HUES64 (cell line): Measurements from ENCODE around the gene SLC66A2.

Source experiments
- H3K27ac ChIP-seq: 2 replicates; pipeline ENCODE4 v1.7.0; 2013; ENCODE audit warnings: low read depth, low read length, inconsistent platforms
- H3K27me3 ChIP-seq: 2 replicates; pipeline ENCODE4 v1.6.1; 2013; ENCODE audit warnings: mild to moderate bottlenecking, low read length; ENCODE audit not compliant: insufficient read depth
- H3K36me3 ChIP-seq: 2 replicates; pipeline ENCODE4 v1.6.1; 2013; ENCODE audit warnings: mild to moderate bottlenecking, low read length; ENCODE audit not compliant: insufficient read depth
- H3K4me1 ChIP-seq: 2 replicates; pipeline ENCODE4 v1.6.1; 2013; ENCODE audit warnings: mild to moderate bottlenecking, low read length, moderate library complexity; ENCODE audit not compliant: insufficient read depth
- H3K4me3 ChIP-seq: 2 replicates; pipeline ENCODE4 v1.5.1; 2013; ENCODE audit warnings: mild to moderate bottlenecking, low read length, moderate library complexity
- H3K9ac ChIP-seq: 2 replicates; pipeline ENCODE4 v1.6.1; 2013; ENCODE audit warnings: mild to moderate bottlenecking, low read depth, low read length
- H3K9me3 ChIP-seq: 2 replicates; pipeline ENCODE4 v1.6.1; 2013; ENCODE audit warnings: low read depth, low read length; ENCODE audit not compliant: insufficient read depth
- WGBS: fragments of 150-250, 120-280 bp; methylation state at CpG from one replicate; pipeline ENCODE4 v1.1.7; 2013; ENCODE audit warnings: missing lambda C conversion rate; 5-methylcytosine and 5-hydroxymethylcytosine counted together

SLC66A2 gene

GRCh38 chr18:79897940-79898625 is 53.4 kb downstream of the SLC66A2 start:
- Histone ChIP-seq H3K27ac (no peak overlapping the region), H3K4me3 (no peak overlapping the region), H3K9me3 (peaks cover 64% of the 10 kb centered on the region), H3K27me3 (no peaks in the 10 kb centered on the region), H3K4me1 (no peaks in the 10 kb centered on the region), H3K36me3 (no peaks in the 10 kb centered on the region), H3K9ac (no peak overlapping the region)
- WGBS: 95% methylated on average over 14 of the region's 15 CpGs

DNA sequence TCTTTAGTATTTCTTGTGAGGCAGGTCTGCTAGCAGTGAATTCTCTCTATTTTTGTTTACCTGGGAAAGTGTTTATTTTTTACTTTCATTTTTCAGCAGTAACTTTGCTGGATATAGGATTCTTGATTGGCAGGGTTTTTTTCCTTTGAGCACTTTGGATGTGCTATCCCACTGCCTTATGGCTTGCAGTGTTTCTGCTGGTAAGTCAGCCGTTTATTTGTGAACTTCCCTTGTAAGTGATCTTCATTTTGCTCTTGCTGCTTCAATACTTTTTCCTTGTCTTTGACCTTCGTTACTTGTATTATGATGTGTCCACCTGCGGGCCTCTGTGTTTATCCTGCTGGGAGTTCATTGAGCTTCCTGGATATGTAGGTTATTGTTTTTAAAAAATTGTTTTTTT is 54.7 kb downstream of the SLC66A2 start:
- H3K9ac ChIP-seq: no peak overlapping the region

DNA sequence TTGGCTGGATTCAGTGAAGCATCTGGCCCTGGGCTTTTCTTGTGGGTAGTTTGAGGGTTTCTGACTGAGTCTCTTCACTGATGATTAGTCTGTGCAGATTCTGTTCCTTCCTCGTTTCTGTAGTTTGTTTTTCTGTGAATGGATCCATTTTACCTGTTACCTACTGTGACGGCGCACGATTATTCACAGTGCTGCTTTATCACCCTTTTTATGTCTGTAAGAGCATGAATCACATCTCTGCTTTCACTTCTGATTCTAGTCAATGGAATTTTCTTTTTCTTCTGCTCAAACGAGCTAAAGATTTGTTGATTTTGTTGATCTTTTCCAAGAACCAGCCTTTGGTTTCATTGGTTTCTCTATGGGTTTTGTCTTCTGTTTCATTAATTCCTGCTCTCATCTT is 60.8 kb downstream of the SLC66A2 start:
- no peak overlapping the region for H3K4me3 ChIP-seq
- 75% methylated on average over 5 of the region's 5 CpGs for WGBS
- no peaks in the 10 kb centered on the region for H3K27me3 ChIP-seq
- H3K9me3 ChIP-seq: peaks cover 60% of the 10 kb centered on the region
- no peaks in the 10 kb centered on the region for H3K4me1 ChIP-seq
- H3K27ac ChIP-seq: no peak overlapping the region
- no peaks in the 10 kb centered on the region for H3K36me3 ChIP-seq
- no peak overlapping the region for H3K9ac ChIP-seq

More for the DNA sequence above, 54.7 kb downstream of the SLC66A2 start:
- H3K36me3 ChIP-seq: no peaks in the 10 kb centered on the region
- H3K4me1 ChIP-seq: no peaks in the 10 kb centered on the region
- no peaks in the 10 kb centered on the region for H3K27me3 ChIP-seq
- H3K4me3 ChIP-seq: no peak overlapping the region
- 90% methylated on average over 3 of the region's 3 CpGs for WGBS
- H3K9me3 ChIP-seq: peaks cover 75% of the 10 kb centered on the region
- H3K27ac ChIP-seq: no peak overlapping the region

DNA sequence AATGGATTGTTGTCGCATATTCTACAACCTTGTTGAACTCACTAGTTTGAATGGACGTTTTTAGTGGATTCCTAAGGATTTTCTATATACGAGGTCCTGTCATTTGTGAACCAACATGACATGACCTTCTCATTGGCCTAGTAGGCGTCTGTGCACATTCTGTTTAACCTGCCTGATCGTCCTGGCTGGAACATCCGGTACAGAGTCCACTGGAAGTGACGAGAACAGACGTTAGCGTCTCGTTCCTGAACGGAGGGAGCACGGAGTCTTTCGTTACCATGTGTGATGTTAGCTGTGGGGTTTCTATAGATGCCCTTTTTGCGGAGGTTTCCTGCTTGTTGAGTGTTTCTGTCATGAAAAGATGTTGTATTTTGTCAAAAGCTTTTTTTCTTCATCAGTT is 61.9 kb downstream of the SLC66A2 start:
- H3K9me3 ChIP-seq: peaks cover 49% of the 10 kb centered on the region
- no peaks in the 10 kb centered on the region for H3K36me3 ChIP-seq
- H3K27me3 ChIP-seq: no peaks in the 10 kb centered on the region
- WGBS: 91% methylated on average over 14 of the region's 14 CpGs
- no peak overlapping the region for H3K4me3 ChIP-seq
- H3K4me1 ChIP-seq: no peaks in the 10 kb centered on the region
- H3K27ac ChIP-seq: no peak overlapping the region
- no peak overlapping the region for H3K9ac ChIP-seq

- Histone ChIP-seq H3K36me3 (no peaks in the 10 kb centered on the region), H3K4me1 (no peaks in the 10 kb centered on the region), H3K27me3 (no peaks in the 10 kb centered on the region), H3K27ac (no peak overlapping the region), H3K4me3 (no peak overlapping the region), H3K9me3 (peaks cover 34% of the 10 kb centered on the region), H3K9ac (no peak overlapping the region)
- 95% methylated on average over 12 of the region's 16 CpGs for WGBS
Measured at GRCh38 chr18:79888016-79888415, 63.4 kb downstream of the SLC66A2 start.

- Histone ChIP-seq H3K9ac (no peak overlapping the region), H3K9me3 (peaks cover 28% of the 10 kb centered on the region), H3K4me3 (no peak overlapping the region), H3K36me3 (no peaks in the 10 kb centered on the region), H3K27ac (no peak overlapping the region), H3K4me1 (no peaks in the 10 kb centered on the region), H3K27me3 (no peaks in the 10 kb centered on the region)
- 92% methylated on average over 30 of the region's 30 CpGs for WGBS
Measured at GRCh38 chr18:79887181-79888000, 64.1 kb downstream of the SLC66A2 start.

GRCh38 chr18:79884963-79885728 is 66.3 kb downstream of the SLC66A2 start:
- Histone ChIP-seq H3K9ac (no peak overlapping the region), H3K4me3 (no peak overlapping the region), H3K27ac (no peak overlapping the region), H3K27me3 (no peaks in the 10 kb centered on the region), H3K36me3 (no peaks in the 10 kb centered on the region), H3K4me1 (no peaks in the 10 kb centered on the region), H3K9me3 (peaks cover 10% of the 10 kb centered on the region)
- 93% methylated on average over 25 of the region's 25 CpGs for whole genome bisulfite sequencing

DNA sequence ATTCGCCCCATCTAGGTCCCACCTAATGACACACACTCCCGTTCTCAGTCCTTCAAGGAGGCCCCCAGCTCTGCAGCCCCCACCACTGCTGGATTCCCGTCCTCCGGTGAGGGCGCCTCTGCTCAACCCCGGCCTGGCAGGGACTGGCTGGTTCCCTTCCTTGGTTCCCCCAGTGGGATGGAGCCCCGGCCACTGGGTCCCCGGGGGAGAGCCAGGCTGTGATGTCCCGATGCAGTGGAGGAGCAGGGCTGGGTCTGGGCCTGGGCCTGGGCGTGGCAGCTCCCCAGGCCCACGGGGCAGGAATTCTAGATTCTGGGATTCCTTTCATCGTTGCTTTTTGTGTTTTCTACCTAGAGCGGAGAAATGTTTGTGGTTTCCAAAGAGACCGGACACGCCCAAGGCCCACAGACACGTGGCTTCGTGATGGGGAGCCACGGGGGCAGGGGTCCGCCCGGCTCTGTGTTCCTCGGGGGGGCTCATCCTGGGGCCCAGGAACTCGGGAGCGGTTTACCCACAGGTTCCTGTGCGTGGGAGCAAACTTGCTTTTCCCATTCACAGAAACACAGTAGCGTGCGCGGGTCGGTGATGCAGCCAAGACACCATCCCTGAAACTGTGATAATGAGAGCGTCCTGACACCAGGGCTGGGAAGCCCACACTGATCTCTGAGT is 67.0 kb downstream of the SLC66A2 start:
- H3K27ac ChIP-seq: no peak overlapping the region

DNA sequence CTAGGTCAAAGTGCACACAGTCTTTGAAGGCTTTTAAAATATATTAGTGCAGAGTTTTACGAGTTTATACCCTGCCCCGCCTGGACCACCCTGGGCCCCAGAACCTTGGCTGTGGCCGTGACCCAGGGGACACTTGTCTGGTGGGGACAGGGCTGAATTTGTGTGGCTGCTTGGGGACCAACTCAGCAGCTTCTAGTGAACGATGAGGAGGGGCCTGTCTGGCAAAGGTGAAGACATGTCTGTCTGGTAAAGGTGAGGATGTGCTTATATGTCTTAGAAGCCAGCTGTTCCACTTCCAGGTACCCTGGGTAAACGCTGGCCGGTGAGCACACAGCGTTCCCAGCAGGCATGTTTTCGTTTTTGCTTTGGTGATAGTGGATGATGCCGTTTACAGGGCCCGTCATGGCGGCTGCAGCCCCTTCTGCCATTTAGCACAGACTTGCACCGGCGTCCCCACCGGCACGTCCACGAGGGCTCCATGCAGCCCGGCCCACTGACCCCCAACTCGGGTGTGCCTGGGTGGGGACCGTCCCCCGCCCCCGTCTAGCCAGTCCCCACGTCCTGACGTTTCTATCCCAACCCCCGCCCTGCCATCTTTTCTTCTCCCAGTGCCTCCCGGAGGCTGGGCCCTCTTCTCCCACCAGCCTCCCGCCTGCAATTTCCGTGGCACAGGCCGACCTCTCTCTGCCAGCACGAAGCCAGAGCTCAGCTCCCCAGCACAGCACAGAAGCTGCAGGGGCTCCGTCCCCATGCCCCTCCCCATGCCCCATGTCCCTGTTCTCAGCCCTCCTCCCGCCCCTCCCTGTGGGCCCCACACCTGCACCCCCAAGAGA is 67.8 kb downstream of the SLC66A2 start:
- no peaks in the 10 kb centered on the region for H3K36me3 ChIP-seq
- H3K27me3 ChIP-seq: no peaks in the 10 kb centered on the region
- no peaks in the 10 kb centered on the region for H3K9me3 ChIP-seq
- H3K4me1 ChIP-seq: no peaks in the 10 kb centered on the region
- H3K27ac ChIP-seq: no peak overlapping the region
- no peak overlapping the region for H3K4me3 ChIP-seq
- H3K9ac ChIP-seq: no peak overlapping the region
- 93% methylated on average over 31 of the region's 31 CpGs for WGBS

More for the DNA sequence above, 67.0 kb downstream of the SLC66A2 start:
- Histone ChIP-seq H3K4me1 (no peaks in the 10 kb centered on the region), H3K9ac (no peak overlapping the region), H3K9me3 (peaks cover 3% of the 10 kb centered on the region; the same call in 1 of the 2 replicates), H3K27me3 (no peaks in the 10 kb centered on the region), H3K4me3 (no peak overlapping the region), H3K36me3 (no peaks in the 10 kb centered on the region)
- 92% methylated on average over 29 of the region's 29 CpGs for WGBS

DNA sequence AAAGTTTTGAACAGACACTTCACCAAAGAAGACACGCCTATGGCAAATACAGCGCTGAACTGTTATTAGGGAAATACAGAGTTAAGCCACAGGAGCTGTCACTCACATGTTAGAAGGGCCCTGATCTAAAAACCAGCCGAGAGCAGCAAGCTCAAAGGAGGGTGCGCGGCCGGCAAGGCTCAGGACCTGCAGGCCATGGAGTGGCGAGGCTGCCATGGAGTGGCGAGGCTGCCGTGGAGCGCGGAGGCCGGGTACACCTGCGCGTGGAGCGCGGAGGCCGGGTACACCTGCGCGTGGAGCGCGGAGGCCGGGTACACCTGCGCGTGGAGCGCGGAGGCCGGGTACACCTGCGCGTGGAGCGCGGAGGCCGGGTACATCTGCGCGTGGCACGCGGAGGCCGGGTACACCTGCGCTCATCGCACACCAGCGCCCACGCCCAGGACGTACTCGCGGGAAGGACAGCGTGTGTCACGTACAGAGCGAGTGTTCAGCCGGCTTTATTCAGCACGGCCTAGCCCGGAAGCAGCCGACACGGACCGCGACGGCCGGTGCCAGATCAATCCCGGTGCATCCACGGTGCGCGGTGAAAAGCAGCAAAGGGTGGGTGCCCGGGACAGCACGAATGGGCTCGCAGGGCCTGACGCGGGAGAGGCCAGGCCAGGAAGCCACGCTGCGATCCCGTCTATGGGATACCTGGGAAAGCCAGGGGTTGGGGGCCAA is 68.8 kb downstream of the SLC66A2 start:
- 96% methylated on average over 68 of the region's 68 CpGs for WGBS
- H3K27me3 ChIP-seq: no peaks in the 10 kb centered on the region
- H3K27ac ChIP-seq: no peak overlapping the region
- no peak overlapping the region for H3K9ac ChIP-seq
- no peaks in the 10 kb centered on the region for H3K36me3 ChIP-seq
- H3K9me3 ChIP-seq: no peaks in the 10 kb centered on the region
- no peaks in the 10 kb centered on the region for H3K4me1 ChIP-seq
- H3K4me3 ChIP-seq: no peak overlapping the region
